Ovary (tissue), 9 donors: ENCODE measurements around the gene PDK2. TPM values are rescaled to one million over a fixed set of nuclear protein-coding genes. Genes with fewer than 3 reads are reported as not detected.
A peak's percentile ranks its signal among the peaks of the same experiment; 100 is the strongest.

Source experiments
- DNase-seq, 5 donors: peaks; one replicate each; pipeline ENCODE4 v3.0.0-alpha.2; 2019 to 2020
- H3K27ac ChIP-seq, 2 donors: fragments of 200-600 bp; one replicate each; pipeline versions ENCODE4 v1.5.1 to v1.8.0; 2019 to 2022
- H3K27me3 ChIP-seq: fragments of 200-600 bp; one replicate; pipeline ENCODE4 v1.8.0; 2022
- H3K36me3 ChIP-seq: fragments of 200-600 bp; sonication (generic); one replicate; pipeline ENCODE4 v1.5.1; 2019
- H3K4me1 ChIP-seq: one replicate; pipeline ENCODE4 v1.8.1; 2013; ENCODE audit warnings: mild to moderate bottlenecking, moderate library complexity; ENCODE audit not compliant: insufficient read depth
- H3K4me3 ChIP-seq: fragments of 200-600 bp; sonication (generic); one replicate; pipeline ENCODE4 v1.5.1; 2017
- H3K9me3 ChIP-seq, 2 donors: fragments of 200-600 bp in 1 of 2; sonication (generic) in 1 of 2; one replicate each; pipeline versions ENCODE4 v1.5.1 to v1.8.1; 2013 to 2019; ENCODE audit warnings: mild to moderate bottlenecking in 1 of 2, moderate library complexity in 1 of 2
- CTCF ChIP-seq, 3 donors: fragments of 450-650 bp in 2 of 3; fragments of 200-600 bp in 1 of 3; IDR thresholded peaks; one replicate each; pipeline versions ENCODE4 v1.5.1 to v1.8.0; 2016 to 2022; ENCODE audit warnings: antibody characterized with exemption in 3 of 3, mild to moderate bottlenecking in 1 of 3
- EP300 ChIP-seq: sonication (generic); formaldehyde crosslinking; IDR thresholded peaks from one replicate; pipeline ENCODE4 v1.6.1; 2017; ENCODE audit warnings: antibody characterized with exemption
- POLR2A ChIP-seq: fragments of 450-650 bp; IDR thresholded peaks from one replicate; pipeline ENCODE4 v1.6.1; 2017; ENCODE audit warnings: antibody characterized with exemption, mild to moderate bottlenecking, moderate library complexity
- WGBS, 3 donors: extraction: QIAGEN DNeasy Blood & Tissue Kit in 1 of 3; methylation state at CpG; one replicate each; pipeline versions ENCODE4 v1.1.5 to v1.1.7; 2013 to 2017; 5-methylcytosine and 5-hydroxymethylcytosine counted together
- intact Hi-C, 4 donors: fragments of 100-400 bp; cut with DNase I; formaldehyde crosslinking; loops; one replicate each; pipeline versions ENCODE4 v1.11.0 to v1.15.1; 2022 to 2023
- polyA plus RNA-seq, 2 donors: library from polyadenylated mRNA; stranded (reverse); fragments of 200-250 nt in 1 of 2; fragments of 350-450 nt in 1 of 2; fragmentation: Illumina TruSeq in 1 of 2; extraction: RNeasy Lipid Tissue Mini Kit (QIAGEN cat#74804) in 1 of 2; gene quantifications; one replicate each; pipeline ENCODE4 v1.2.3, GENCODE V29; 2013 to 2014
- total RNA-seq, 7 donors: library from RNA; depleted of rRNA in 2 of 7; stranded (reverse); fragments of >200 nt in 2 of 7; fragmentation: NEBNext Ultra II Directional in 3 of 7; extraction: Animal tissue kit (Norgen Biotek cat#: 25700) in 3 of 7; gene quantifications; one replicate each; pipeline versions ENCODE4 v1.1.0 to v1.2.4, GENCODE V29; 2016 to 2023
- donor health status: DM: no; HTN: no; CAD: no; lungs with moderate emphysema.
- donor health status: DM: no; HTN: no; CAD: no.
- donor health status: Bipolar disorder and iron deficiency.
- donor health status: DM: yes; HTN: yes; CAD: no.
- donor health status: DM: no; HTN: no; CAD: no.
- donor health status: DM: yes; HTN: yes; CAD: no.

PDK2 gene
- total and polyA plus RNA-seq, 9 donors, result 36.5 to 83.2 (median 54.7) TPM

GRCh38 chr17:50161023-50161910 is 66.1 kb downstream of the PDK2 start:
- Histone ChIP-seq H3K9me3 (no peaks in the 10 kb centered on the region), H3K4me3 (peak overlapping the region; percentile 49), H3K27me3 (no peaks in the 10 kb centered on the region), H3K36me3 (no peaks in the 10 kb centered on the region), H3K4me1 (no peaks in the 10 kb centered on the region), H3K27ac (peak overlapping the region; percentile 68 to 79)
- 0 to 1% (median 1%) methylated on average over 48 to 53 of the region's 53 CpGs for WGBS, 3 donors
- TF ChIP-seq EP300, result no peak
- TF ChIP-seq POLR2A, result peak; percentile 61
- peak; percentile 98 to 99 (median 98) for TF ChIP-seq CTCF (IDR thresholded peaks at IDR 0.05)
- DNase-seq, result peak; percentile 93 to 97 (median 95)
- intact Hi-C loops, result loop anchor here in 2 of 4 donors (1.0 to 10.0 kb wide), 2 partner anchors 22 to 46 kb away; no protein-coding TSS in a partner anchor

Other genes starting within 250 kb of the PDK2 start
- gene TAC4, start 247.3 kb upstream of the PDK2 start, total RNA-seq, result not detected
- gene TAC4, start 247.3 kb upstream of the PDK2 start, polyA plus RNA-seq, result not detected
- gene DLX4, start 126.2 kb upstream of the PDK2 start, total RNA-seq, result under 1 TPM in 1 of 7 donors, not detected in 6; 0.10 TPM
- not detected for gene DLX4, start 126.2 kb upstream of the PDK2 start, polyA plus RNA-seq
- gene DLX3, start 100.1 kb upstream of the PDK2 start, total RNA-seq, result 1 to 10 TPM in 1 of 7 donors, under 1 TPM in 5, not detected in 1; 0.11 to 1.3 (median 0.41) TPM
- gene DLX3, start 100.1 kb upstream of the PDK2 start, polyA plus RNA-seq, result under 1 TPM; 0.10 to 0.23 TPM
- 100 to 1,000 TPM in 1 of 7 donors, 10 to 100 TPM in 6; 23.6 to 132 (median 41.7) TPM for gene ITGA3, start 39.2 kb upstream of the PDK2 start, total RNA-seq
- 10 to 100 TPM; 28.2 to 34.2 TPM for gene ITGA3, start 39.2 kb upstream of the PDK2 start, polyA plus RNA-seq
- gene SAMD14, start 34.8 kb downstream of the PDK2 start, total RNA-seq, result 1 to 10 TPM in 5 of 7 donors, under 1 TPM in 2; 0.36 to 4.9 (median 1.7) TPM
- gene SAMD14, start 34.8 kb downstream of the PDK2 start, polyA plus RNA-seq, result 1 to 10 TPM in 1 of 2 donors, under 1 TPM in 1; 0.77 to 2.2 TPM
- gene PPP1R9B, start 55.3 kb downstream of the PDK2 start, total RNA-seq, result 100 to 1,000 TPM in 1 of 7 donors, 10 to 100 TPM in 6; 14.8 to 109 (median 75.4) TPM
- 10 to 100 TPM; 17.8 to 33.0 TPM for gene PPP1R9B, start 55.3 kb downstream of the PDK2 start, polyA plus RNA-seq
- 1 to 10 TPM in 5 of 7 donors, under 1 TPM in 2; 0.48 to 3.4 (median 1.2) TPM for gene SGCA, start 70.7 kb downstream of the PDK2 start, total RNA-seq
- gene SGCA, start 70.7 kb downstream of the PDK2 start, polyA plus RNA-seq, result 1 to 10 TPM; 2.2 to 3.4 TPM
- 1,000 to 10,000 TPM in 1 of 7 donors, 100 to 1,000 TPM in 5, 10 to 100 TPM in 1; 71.2 to 1,087 (median 550) TPM for gene COL1A1, start 106.3 kb downstream of the PDK2 start, total RNA-seq
- 100 to 1,000 TPM; 260 to 321 TPM for gene COL1A1, start 106.3 kb downstream of the PDK2 start, polyA plus RNA-seq
- 1 to 10 TPM in 6 of 7 donors, under 1 TPM in 1; 0.34 to 3.5 (median 1.6) TPM for gene TMEM92, start 179.1 kb downstream of the PDK2 start, total RNA-seq
- 1 to 10 TPM in 1 of 2 donors, under 1 TPM in 1; 0.32 to 2.5 TPM for gene TMEM92, start 179.1 kb downstream of the PDK2 start, polyA plus RNA-seq